SJSA1 (cell line): ENCODE data around the gene GPR141. TPM values are rescaled to one million over a fixed set of nuclear protein-coding genes. Genes with fewer than 3 reads are reported as not detected.

ENCODE experiments used
- DNase-seq, 2 experiments: peaks; one replicate each; pipeline ENCODE4 v3.0.0-alpha.2; 2015 to 2020; ENCODE audit warnings: low spot score in 2 of 2, low read depth in 1 of 2
- H3K27ac ChIP-seq: fragments of 250-450 bp; sonication (Bioruptor Pico); 2 replicates; pipeline ENCODE4 v1.5.1; 2020; ENCODE audit warnings: mild to moderate bottlenecking, moderate library complexity
- H3K27me3 ChIP-seq: fragments of 250-450 bp; sonication (Bioruptor Pico); replicated peaks from 2 replicates; pipeline ENCODE4 v1.5.1; 2020; ENCODE audit warnings: mild to moderate bottlenecking, moderate library complexity
- H3K36me3 ChIP-seq: fragments of 250-450 bp; sonication (Bioruptor Pico); 2 replicates; pipeline ENCODE4 v1.5.1; 2020; ENCODE audit warnings: mild to moderate bottlenecking
- H3K4me1 ChIP-seq: fragments of 250-450 bp; sonication (Bioruptor Pico); replicated peaks from 2 replicates; pipeline ENCODE4 v1.6.1; 2021; ENCODE audit warnings: mild to moderate bottlenecking
- H3K4me3 ChIP-seq: fragments of 250-450 bp; sonication (Bioruptor Pico); 2 replicates; pipeline ENCODE4 v1.5.1; 2020; ENCODE audit warnings: mild to moderate bottlenecking
- H3K9me3 ChIP-seq: fragments of 250-450 bp; sonication (Bioruptor Pico); replicated peaks from 2 replicates; pipeline ENCODE4 v1.5.1; 2020; ENCODE audit warnings: mild to moderate bottlenecking
- total RNA-seq: library from RNA; depleted of rRNA; stranded (reverse); fragments of >200 nt; shearing (Covaris generic); gene quantifications from 2 replicates; pipeline ENCODE4 v1.2.3, GENCODE V29; 2014

GPR141 gene
- total RNA-seq, 1 experiment from 2014 or later, result not detected

DNA sequence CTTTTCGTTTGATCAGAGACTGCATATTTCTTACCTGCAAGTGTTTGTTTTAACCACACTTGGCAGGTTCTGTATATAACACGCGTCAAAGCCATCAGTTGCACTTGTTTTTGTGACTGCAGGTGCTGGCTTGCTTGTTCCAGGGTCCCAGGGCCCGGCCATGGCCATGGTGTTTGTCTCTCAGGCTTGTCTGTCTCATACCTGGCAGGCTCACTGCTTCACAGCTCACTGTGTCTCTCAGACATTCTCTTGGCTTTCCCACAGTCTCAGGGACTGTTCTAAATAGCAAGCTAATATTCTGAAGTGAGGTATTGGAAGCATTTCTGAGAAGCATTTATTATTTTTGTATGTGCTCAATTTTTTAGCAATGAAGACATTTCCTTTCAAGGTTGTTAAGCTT, 46.9 kb downstream of the GPR141 start:
- DNase-seq, result no peak
- no peak overlapping the region for H3K27ac ChIP-seq
- no peaks in the 10 kb centered on the region for H3K9me3 ChIP-seq
- no peaks in the 10 kb centered on the region for H3K4me1 ChIP-seq
- H3K27me3 ChIP-seq, result no peaks in the 10 kb centered on the region
- no peak overlapping the region for H3K4me3 ChIP-seq
- H3K36me3 ChIP-seq, result no peaks in the 10 kb centered on the region

DNA sequence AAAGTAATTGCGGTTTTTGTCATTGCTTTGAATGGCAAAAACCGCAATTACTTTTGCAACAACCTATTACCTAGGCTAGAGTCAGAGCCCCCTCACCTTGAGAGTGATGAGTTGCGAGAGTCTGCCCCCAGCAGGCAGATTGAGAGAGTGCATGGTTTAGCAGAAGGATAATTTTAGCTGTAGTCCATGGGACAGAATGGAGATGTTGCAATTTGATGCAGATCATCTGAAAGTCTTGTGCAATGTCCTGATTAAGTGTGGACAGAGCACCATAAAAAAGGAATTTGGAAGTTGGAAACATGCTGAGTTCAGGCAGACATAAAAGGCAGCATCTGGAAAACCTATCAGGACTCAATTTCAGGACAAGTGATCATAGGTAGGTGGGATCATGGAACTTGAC, 48.7 kb downstream of the GPR141 start:
- no peak for DNase-seq
- no peaks in the 10 kb centered on the region for H3K9me3 ChIP-seq

DNA sequence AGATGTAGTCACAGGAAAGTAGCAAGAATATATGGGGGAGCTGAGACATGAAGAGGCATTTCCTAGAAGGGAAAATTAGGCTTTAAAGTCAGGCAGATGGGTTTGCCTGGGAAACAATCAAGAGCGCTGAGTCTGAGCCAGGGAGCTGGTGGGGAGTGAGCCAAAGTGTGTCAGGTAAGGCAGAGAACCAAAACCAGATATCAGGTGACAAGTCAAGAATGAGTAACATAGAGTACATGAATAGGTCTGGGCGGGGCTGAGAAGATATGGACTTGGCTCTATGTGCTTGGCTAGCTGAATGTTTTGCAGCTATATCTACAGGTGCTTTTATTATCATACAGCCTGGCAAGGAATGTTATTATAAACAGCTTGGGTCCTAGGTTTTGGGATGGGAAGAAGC, 49.3 kb downstream of the GPR141 start:
- no peak overlapping the region for H3K27ac ChIP-seq
- H3K36me3 ChIP-seq, result no peaks in the 10 kb centered on the region
- H3K9me3 ChIP-seq, result no peaks in the 10 kb centered on the region
- DNase-seq, result no peak
- H3K27me3 ChIP-seq, result no peaks in the 10 kb centered on the region
- no peaks in the 10 kb centered on the region for H3K4me1 ChIP-seq
- no peak overlapping the region for H3K4me3 ChIP-seq

More for the DNA sequence above, 48.7 kb downstream of the GPR141 start:
- H3K27ac ChIP-seq, result no peak overlapping the region
- no peak overlapping the region for H3K4me3 ChIP-seq
- no peaks in the 10 kb centered on the region for H3K27me3 ChIP-seq
- no peaks in the 10 kb centered on the region for H3K4me1 ChIP-seq
- H3K36me3 ChIP-seq, result no peaks in the 10 kb centered on the region

DNA sequence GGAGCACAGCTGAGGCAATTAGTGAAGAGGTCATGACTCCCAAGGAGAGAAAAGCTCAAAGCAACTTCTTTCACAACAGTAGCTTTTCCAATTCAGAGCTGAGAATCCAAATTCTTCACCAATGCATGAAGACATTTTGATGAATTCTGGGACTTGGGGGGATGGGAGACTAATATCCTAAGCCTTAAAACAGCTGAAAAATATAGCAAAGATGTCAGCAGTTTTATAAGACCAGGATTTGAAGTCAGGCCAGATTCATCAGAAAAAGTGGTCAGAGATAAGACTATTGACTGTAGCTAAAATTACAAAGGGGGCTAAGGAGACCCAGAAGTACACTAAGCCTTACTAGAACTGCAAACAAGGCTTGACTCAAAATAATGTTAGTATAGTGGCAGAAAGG, 51.6 kb downstream of the GPR141 start:
- Histone ChIP-seq H3K36me3 (no peaks in the 10 kb centered on the region), H3K4me1 (no peaks in the 10 kb centered on the region), H3K27me3 (no peaks in the 10 kb centered on the region), H3K4me3 (no peak overlapping the region), H3K27ac (no peak overlapping the region), H3K9me3 (no peaks in the 10 kb centered on the region)
- DNase-seq, result no peak

DNA sequence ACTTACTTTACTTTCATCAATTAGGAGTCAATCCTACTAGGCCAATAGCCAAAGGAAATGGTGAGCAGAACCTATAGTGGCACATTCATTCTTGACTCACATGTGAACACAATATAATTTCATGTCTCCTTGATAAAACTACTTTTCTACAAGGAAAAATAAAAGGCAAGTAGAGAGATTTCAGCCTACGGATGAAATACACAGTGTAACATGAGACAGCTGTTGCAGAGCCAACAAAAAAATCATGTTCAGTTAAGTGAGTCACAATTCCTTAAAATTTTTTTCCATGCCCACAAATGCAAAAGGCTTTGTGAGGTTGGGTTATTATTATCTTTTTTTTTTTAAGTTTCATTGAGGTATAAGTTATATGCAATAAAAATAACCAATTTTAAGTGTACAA, 54.8 kb downstream of the GPR141 start:
- H3K27me3 ChIP-seq, result no peaks in the 10 kb centered on the region

DNA sequence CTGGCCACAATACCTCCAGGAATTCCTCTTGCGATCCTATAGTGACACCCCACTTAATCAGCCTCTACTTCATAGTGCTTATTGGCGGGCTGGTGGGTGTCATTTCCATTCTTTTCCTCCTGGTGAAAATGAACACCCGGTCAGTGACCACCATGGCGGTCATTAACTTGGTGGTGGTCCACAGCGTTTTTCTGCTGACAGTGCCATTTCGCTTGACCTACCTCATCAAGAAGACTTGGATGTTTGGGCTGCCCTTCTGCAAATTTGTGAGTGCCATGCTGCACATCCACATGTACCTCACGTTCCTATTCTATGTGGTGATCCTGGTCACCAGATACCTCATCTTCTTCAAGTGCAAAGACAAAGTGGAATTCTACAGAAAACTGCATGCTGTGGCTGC, 56.8 kb downstream of the GPR141 start:
- Histone ChIP-seq H3K4me1 (no peaks in the 10 kb centered on the region), H3K27me3 (no peaks in the 10 kb centered on the region), H3K27ac (no peak overlapping the region), H3K9me3 (no peaks in the 10 kb centered on the region), H3K36me3 (no peaks in the 10 kb centered on the region), H3K4me3 (no peak overlapping the region)
- DNase-seq, result no peak

More for the DNA sequence above, 54.8 kb downstream of the GPR141 start:
- no peak for DNase-seq
- no peak overlapping the region for H3K27ac ChIP-seq
- no peak overlapping the region for H3K4me3 ChIP-seq
- H3K9me3 ChIP-seq, result no peaks in the 10 kb centered on the region
- H3K4me1 ChIP-seq, result no peaks in the 10 kb centered on the region
- no peaks in the 10 kb centered on the region for H3K36me3 ChIP-seq

DNA sequence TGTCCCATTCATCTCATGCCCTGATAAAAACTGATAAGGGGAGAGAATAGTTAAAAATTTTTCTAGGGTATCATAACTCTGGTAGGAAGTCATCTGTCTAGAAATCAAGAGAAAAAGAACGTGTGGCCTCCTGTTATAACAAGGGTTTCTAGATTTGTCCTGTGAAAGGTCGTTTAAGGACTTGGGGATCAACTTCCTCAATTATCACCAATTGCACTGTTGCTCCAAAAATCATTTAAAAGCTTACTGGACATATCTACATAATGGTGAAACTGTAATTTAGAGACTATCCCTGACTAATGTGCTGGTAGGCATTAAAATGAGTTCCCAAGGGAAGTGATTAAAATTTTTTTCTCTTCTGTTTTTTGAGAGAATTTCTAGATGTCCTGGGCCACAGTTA, 58.2 kb downstream of the GPR141 start:
- no peaks in the 10 kb centered on the region for H3K4me1 ChIP-seq
- H3K27me3 ChIP-seq, result no peaks in the 10 kb centered on the region
- no peaks in the 10 kb centered on the region for H3K9me3 ChIP-seq
- no peak overlapping the region for H3K4me3 ChIP-seq
- H3K36me3 ChIP-seq, result no peaks in the 10 kb centered on the region
- DNase-seq, result no peak
- H3K27ac ChIP-seq, result no peak overlapping the region

DNA sequence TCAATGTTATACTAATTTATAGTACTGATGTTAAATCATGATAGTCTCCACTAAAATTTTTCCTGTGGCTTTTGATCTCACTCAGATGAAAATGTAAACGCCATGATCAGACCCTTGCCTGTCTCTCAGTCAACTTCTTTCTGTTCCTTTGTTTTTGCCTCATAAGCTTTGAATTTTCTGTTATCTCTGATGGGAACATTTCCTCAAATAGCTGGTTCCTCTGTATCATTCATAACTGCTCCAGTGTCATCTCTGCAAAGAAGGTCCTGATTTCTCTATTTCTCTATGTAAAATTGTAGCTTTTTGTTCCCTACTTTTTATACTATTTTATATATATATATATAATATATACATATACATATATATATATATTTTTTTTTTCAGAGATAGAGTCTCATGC, 67.5 kb downstream of the GPR141 start:
- no peaks in the 10 kb centered on the region; the same call in 1 of the 2 replicates for H3K27me3 ChIP-seq
- H3K9me3 ChIP-seq, result no peaks in the 10 kb centered on the region
- no peaks in the 10 kb centered on the region for H3K4me1 ChIP-seq
- no peaks in the 10 kb centered on the region for H3K36me3 ChIP-seq
- H3K27ac ChIP-seq, result no peak overlapping the region
- DNase-seq, result no peak
- H3K4me3 ChIP-seq, result no peak overlapping the region

DNA sequence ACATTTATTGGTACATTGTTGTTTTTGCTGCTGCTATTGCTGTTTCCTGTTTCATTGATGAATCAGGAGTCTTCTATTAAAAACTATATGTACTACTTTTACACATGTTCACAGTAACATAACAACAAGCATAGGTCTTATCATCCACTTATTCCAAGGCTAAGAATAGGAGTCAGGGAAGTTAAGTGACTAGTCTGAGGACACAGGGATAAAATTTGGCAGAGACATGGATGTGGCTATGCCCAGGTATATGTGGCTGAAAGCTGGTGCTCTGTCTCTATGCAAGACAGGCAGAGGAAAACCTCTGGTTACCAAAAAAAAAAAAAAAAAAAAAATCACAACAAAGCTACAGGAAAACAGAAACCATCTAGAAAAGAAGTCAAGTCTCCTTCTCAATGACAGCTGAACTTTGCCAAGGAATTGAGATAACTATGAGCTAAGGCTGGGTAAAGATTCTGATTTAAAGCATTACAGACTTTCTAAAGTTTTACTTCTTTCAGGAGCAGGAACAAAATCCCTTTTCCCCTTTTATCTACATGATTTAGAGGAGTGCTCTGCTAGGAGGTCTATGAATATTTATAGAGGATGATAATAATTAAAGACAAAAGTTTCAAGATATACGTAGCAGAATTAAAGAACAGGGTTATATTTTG, 70.0 kb downstream of the GPR141 start:
- no peak for DNase-seq
- Histone ChIP-seq H3K9me3 (no peaks in the 10 kb centered on the region), H3K27ac (no peak overlapping the region)

DNA sequence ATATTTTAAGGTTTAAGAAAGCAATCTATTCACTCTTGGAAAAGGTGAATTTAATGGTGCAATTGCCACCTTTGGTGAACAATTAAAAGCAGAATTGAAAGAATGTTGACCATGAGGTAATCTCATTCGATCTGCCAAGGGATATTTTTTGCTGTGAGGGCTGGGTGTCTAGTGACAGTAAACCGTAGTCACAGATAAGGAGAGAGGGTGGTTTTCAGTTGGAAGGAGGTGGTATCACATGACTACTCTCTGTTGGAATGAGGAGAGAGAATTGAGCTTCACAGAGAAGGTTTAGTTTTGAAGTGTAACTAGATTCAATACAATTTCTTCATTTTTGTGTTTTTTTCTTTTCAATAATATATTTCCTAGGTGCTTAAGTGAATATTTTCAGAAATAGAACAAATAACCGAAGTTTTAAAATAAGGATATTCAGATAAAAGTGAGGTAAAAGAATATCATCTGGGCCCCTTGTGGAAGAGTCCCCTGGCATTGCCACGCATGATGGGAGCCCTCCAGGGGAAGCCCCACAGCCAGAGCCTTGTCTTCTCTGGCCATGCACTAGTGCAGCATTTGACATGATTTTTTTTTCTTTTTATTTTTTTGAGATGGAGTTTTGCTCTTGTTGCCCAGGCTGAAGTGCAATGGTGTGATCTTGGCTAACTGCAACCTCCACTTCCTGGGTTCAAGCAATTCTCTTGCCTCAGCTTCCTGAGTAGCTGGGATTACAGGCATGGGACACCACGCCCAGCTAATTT, 73.4 kb downstream of the GPR141 start:
- Histone ChIP-seq H3K27ac (no peak overlapping the region), H3K4me3 (no peak overlapping the region), H3K9me3 (no peaks in the 10 kb centered on the region), H3K27me3 (no peaks in the 10 kb centered on the region; the same call in 1 of the 2 replicates), H3K4me1 (no peaks in the 10 kb centered on the region), H3K36me3 (no peaks in the 10 kb centered on the region)
- no peak for DNase-seq

More for the DNA sequence above, 70.0 kb downstream of the GPR141 start:
- H3K27me3 ChIP-seq, result no peaks in the 10 kb centered on the region; the same call in 1 of the 2 replicates
- H3K36me3 ChIP-seq, result no peaks in the 10 kb centered on the region
- H3K4me1 ChIP-seq, result no peaks in the 10 kb centered on the region
- H3K4me3 ChIP-seq, result no peak overlapping the region

DNA sequence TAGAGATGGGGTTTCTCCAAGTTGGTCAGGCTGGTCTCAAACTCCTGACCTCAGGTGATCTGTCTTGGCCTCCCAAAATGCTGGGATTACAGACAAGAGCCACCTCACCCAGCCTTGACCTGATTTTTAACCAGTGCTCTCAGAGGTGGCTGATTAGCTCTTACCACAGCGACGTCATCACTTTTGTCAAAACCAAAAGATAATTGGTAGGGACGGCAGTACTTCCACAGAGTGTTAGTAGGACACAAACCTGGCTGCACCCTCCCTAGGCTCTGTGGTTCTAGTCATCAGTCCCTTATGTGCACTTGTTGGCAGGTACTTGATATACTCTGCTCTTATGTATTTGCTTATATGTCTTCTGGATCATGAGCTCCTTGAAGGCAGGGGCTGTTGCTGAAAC, 74.0 kb downstream of the GPR141 start:
- H3K9me3 ChIP-seq, result no peaks in the 10 kb centered on the region
- H3K4me3 ChIP-seq, result no peak overlapping the region
- DNase-seq, result no peak
- H3K4me1 ChIP-seq, result no peaks in the 10 kb centered on the region
- H3K36me3 ChIP-seq, result no peaks in the 10 kb centered on the region
- no peak overlapping the region for H3K27ac ChIP-seq
- no peaks in the 10 kb centered on the region; the same call in 1 of the 2 replicates for H3K27me3 ChIP-seq

DNA sequence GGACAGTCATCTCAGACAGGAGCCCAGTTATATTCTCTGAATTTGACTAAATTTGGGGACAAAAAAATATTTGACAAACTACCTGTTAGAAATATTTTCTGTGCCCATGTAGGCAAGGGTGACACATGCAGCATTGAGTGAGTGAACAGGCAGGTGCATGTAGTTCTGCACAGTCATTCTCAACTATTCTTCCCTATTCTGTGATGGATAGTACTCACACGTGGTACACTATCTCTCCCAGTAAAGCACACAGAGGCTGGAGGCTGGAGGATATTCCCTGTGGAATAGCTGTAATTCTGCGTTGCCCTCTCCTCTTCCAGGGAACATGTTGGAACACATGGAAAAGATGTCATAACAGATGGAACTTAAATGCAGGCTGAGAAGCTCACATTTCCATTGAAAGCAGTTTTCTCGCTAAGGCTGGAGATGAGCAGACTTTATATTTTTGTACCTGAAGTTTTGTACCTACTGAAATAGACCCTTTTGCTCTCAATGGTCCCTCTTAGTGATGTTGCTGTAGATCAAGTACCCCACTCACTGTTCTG, 75.0 kb downstream of the GPR141 start:
- DNase-seq, result no peak
- Histone ChIP-seq H3K4me1 (no peaks in the 10 kb centered on the region), H3K9me3 (no peaks in the 10 kb centered on the region), H3K27me3 (no peaks in the 10 kb centered on the region; the same call in 1 of the 2 replicates), H3K4me3 (no peak overlapping the region), H3K27ac (no peak overlapping the region), H3K36me3 (no peaks in the 10 kb centered on the region)

DNA sequence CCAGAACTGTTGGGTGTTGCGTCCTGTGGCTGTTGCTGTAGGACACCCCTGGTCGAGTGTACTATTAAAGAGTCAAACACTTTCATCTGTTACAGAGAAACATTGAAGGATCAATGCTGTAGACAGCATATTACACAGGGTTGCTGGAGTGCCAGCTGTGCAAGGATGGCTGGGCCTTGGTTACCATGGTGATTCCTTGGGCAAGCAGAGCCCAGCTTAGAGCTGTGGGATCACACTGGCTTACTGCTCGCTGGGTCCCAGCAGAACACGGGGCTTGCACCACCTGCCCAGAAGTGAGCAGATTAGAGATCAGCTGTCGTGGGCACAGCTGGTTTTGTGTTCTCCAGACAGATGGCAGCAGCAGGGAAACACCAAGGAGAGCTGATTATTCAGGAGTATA, 76.0 kb downstream of the GPR141 start:
- no peak for DNase-seq
- Histone ChIP-seq H3K36me3 (no peaks in the 10 kb centered on the region), H3K27ac (no peak overlapping the region), H3K4me1 (no peaks in the 10 kb centered on the region), H3K4me3 (no peak overlapping the region), H3K27me3 (no peaks in the 10 kb centered on the region; the same call in 1 of the 2 replicates), H3K9me3 (no peaks in the 10 kb centered on the region)

DNA sequence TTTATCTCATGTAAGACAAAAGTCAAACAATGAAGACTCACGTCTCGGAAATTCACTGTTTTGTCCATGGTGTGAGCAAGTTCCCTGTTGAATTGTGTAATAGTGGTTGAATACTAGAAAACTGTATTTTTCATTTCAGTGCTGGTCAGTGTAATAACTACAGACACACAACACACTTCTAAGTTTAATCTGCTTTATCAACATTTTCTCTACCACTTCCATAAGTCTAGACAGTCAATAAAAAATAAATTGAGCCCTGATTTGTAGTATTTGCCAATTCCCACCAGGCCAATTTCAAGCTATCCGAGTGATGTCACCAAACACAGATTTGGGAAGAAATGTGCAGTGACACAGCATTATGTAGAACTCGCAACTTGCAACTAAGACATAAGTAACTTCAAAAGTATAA, 81.9 kb downstream of the GPR141 start:
- H3K27me3 ChIP-seq, result peaks cover 3% of the 10 kb centered on the region; the same call in 1 of the 2 replicates
- no peak overlapping the region for H3K4me3 ChIP-seq
- no peaks in the 10 kb centered on the region for H3K4me1 ChIP-seq
- H3K27ac ChIP-seq, result no peak overlapping the region
- no peak for DNase-seq
- H3K36me3 ChIP-seq, result no peaks in the 10 kb centered on the region
- no peaks in the 10 kb centered on the region for H3K9me3 ChIP-seq
